Measurements from ENCODE around the gene GRIK4. TPM values are rescaled to one million over a fixed set of nuclear protein-coding genes. Genes with fewer than 3 reads are reported as not detected.

Gene GRIK4
- polyA plus RNA-seq, 2 donors: 0.09 to 0.12 TPM

- Histone ChIP-seq H3K4me1 (ENCODE audit: control insufficient read depth in 2 of 2, insufficient read depth in 2 of 2, low read length in 1 of 2) (no peaks in the 10 kb centered on the region), H3K9me3 (ENCODE audit: control insufficient read depth in 2 of 2, insufficient read depth in 1 of 2, low read depth in 1 of 2, low read length in 1 of 2) (no peaks in the 10 kb centered on the region), H3K27ac (ENCODE audit: low read depth in 2 of 2, low read length in 1 of 2) (no peak overlapping the region), H3K36me3 (ENCODE audit: control insufficient read depth in 2 of 2, insufficient read depth in 2 of 2, low read length in 1 of 2) (no peaks in the 10 kb centered on the region), H3K27me3 (ENCODE audit: control insufficient read depth in 1 of 2, insufficient read depth in 2 of 2, low read length in 2 of 2) (no peaks in the 10 kb centered on the region), H3K4me3 (ENCODE audit: low read depth in 1 of 2, low read length in 2 of 2) (no peak overlapping the region)
- 79 to 92% methylated on average over 9 of the region's 9 CpGs for WGBS, 2 donors
These were observed 45.2 kb downstream of the GRIK4 start for GRCh38 chr11:120556797-120557196.

- H3K4me1 ChIP-seq (ENCODE audit: control insufficient read depth in 2 of 2, insufficient read depth in 2 of 2, low read length in 1 of 2): no peaks in the 10 kb centered on the region
- no peak overlapping the region for H3K27ac ChIP-seq (ENCODE audit: low read depth in 2 of 2, low read length in 1 of 2)
- H3K4me3 ChIP-seq (ENCODE audit: low read depth in 1 of 2, low read length in 2 of 2): no peak overlapping the region
- no peaks in the 10 kb centered on the region for H3K9me3 ChIP-seq (ENCODE audit: control insufficient read depth in 2 of 2, insufficient read depth in 1 of 2, low read depth in 1 of 2, low read length in 1 of 2)
- H3K27me3 ChIP-seq (ENCODE audit: control insufficient read depth in 1 of 2, insufficient read depth in 2 of 2, low read length in 2 of 2): peaks cover 0 to 6% of the 10 kb centered on the region in 2 donors
- WGBS, 2 donors: 81 to 85% methylated on average over 8 of the region's 8 CpGs
- H3K36me3 ChIP-seq (ENCODE audit: control insufficient read depth in 2 of 2, insufficient read depth in 2 of 2, low read length in 1 of 2): no peaks in the 10 kb centered on the region
These were observed 47.3 kb downstream of the GRIK4 start for GRCh38 chr11:120558744-120559431.

- WGBS, 2 donors: 89 to 93% methylated on average over 11 of the region's 11 CpGs
- peaks cover 0 to 13% of the 10 kb centered on the region in 2 donors for H3K27me3 ChIP-seq (ENCODE audit: control insufficient read depth in 1 of 2, insufficient read depth in 2 of 2, low read length in 2 of 2)
- no peaks in the 10 kb centered on the region for H3K9me3 ChIP-seq (ENCODE audit: control insufficient read depth in 2 of 2, insufficient read depth in 1 of 2, low read depth in 1 of 2, low read length in 1 of 2)
- no peak overlapping the region for H3K4me3 ChIP-seq (ENCODE audit: low read depth in 1 of 2, low read length in 2 of 2)
- H3K36me3 ChIP-seq (ENCODE audit: control insufficient read depth in 2 of 2, insufficient read depth in 2 of 2, low read length in 1 of 2): no peaks in the 10 kb centered on the region
- peaks cover 3 to 4% of the 10 kb centered on the region in 2 donors for H3K4me1 ChIP-seq (ENCODE audit: control insufficient read depth in 2 of 2, insufficient read depth in 2 of 2, low read length in 1 of 2)
- H3K27ac ChIP-seq (ENCODE audit: low read depth in 2 of 2, low read length in 1 of 2): no peak overlapping the region
These were observed 49.7 kb downstream of the GRIK4 start for GRCh38 chr11:120561286-120561685.

- WGBS, 2 donors: 75 to 80% methylated on average over 9 of the region's 9 CpGs
- peaks cover 0 to 13% of the 10 kb centered on the region in 2 donors for H3K27me3 ChIP-seq (ENCODE audit: control insufficient read depth in 1 of 2, insufficient read depth in 2 of 2, low read length in 2 of 2)
These were observed 51.4 kb downstream of the GRIK4 start for GRCh38 chr11:120562806-120563425.

GRCh38 chr11:120563703-120564572, 52.4 kb downstream of the GRIK4 start:
- Histone ChIP-seq H3K27ac (ENCODE audit: low read depth in 2 of 2, low read length in 1 of 2) (no peak overlapping the region), H3K9me3 (ENCODE audit: control insufficient read depth in 2 of 2, insufficient read depth in 1 of 2, low read depth in 1 of 2, low read length in 1 of 2) (no peaks in the 10 kb centered on the region), H3K27me3 (ENCODE audit: control insufficient read depth in 1 of 2, insufficient read depth in 2 of 2, low read length in 2 of 2) (peaks cover 0 to 13% of the 10 kb centered on the region in 2 donors), H3K36me3 (ENCODE audit: control insufficient read depth in 2 of 2, insufficient read depth in 2 of 2, low read length in 1 of 2) (no peaks in the 10 kb centered on the region), H3K4me3 (ENCODE audit: low read depth in 1 of 2, low read length in 2 of 2) (peak overlapping the region; percentile 19 to 43), H3K4me1 (ENCODE audit: control insufficient read depth in 2 of 2, insufficient read depth in 2 of 2, low read length in 1 of 2) (peaks cover 3 to 4% of the 10 kb centered on the region in 2 donors)
- WGBS, 2 donors: 23 to 26% methylated on average over 39 to 53 of the region's 53 CpGs

More at GRCh38 chr11:120562806-120563425, 51.4 kb downstream of the GRIK4 start:
- H3K27ac ChIP-seq (ENCODE audit: low read depth in 2 of 2, low read length in 1 of 2): no peak overlapping the region
- H3K4me3 ChIP-seq (ENCODE audit: low read depth in 1 of 2, low read length in 2 of 2): no peak overlapping the region
- no peaks in the 10 kb centered on the region for H3K36me3 ChIP-seq (ENCODE audit: control insufficient read depth in 2 of 2, insufficient read depth in 2 of 2, low read length in 1 of 2)
- no peaks in the 10 kb centered on the region for H3K9me3 ChIP-seq (ENCODE audit: control insufficient read depth in 2 of 2, insufficient read depth in 1 of 2, low read depth in 1 of 2, low read length in 1 of 2)
- H3K4me1 ChIP-seq (ENCODE audit: control insufficient read depth in 2 of 2, insufficient read depth in 2 of 2, low read length in 1 of 2): peaks cover 3 to 4% of the 10 kb centered on the region in 2 donors

- peaks cover 0 to 13% of the 10 kb centered on the region in 2 donors for H3K27me3 ChIP-seq (ENCODE audit: control insufficient read depth in 1 of 2, insufficient read depth in 2 of 2, low read length in 2 of 2)
- 2% methylated on average over 74 to 75 of the region's 75 CpGs for whole genome bisulfite sequencing, 2 donors
- H3K4me3 ChIP-seq (ENCODE audit: low read depth in 1 of 2, low read length in 2 of 2): peak overlapping the region; percentile 19 to 43
These were observed 53.2 kb downstream of the GRIK4 start for GRCh38 chr11:120564573-120565311.

GRCh38 chr11:120565466-120566155, 54.1 kb downstream of the GRIK4 start:
- Histone ChIP-seq H3K27ac (ENCODE audit: low read depth in 2 of 2, low read length in 1 of 2) (no peak overlapping the region), H3K9me3 (ENCODE audit: control insufficient read depth in 2 of 2, insufficient read depth in 1 of 2, low read depth in 1 of 2, low read length in 1 of 2) (no peaks in the 10 kb centered on the region), H3K4me3 (ENCODE audit: low read depth in 1 of 2, low read length in 2 of 2) (no peak overlapping the region), H3K4me1 (ENCODE audit: control insufficient read depth in 2 of 2, insufficient read depth in 2 of 2, low read length in 1 of 2) (peaks cover 3 to 4% of the 10 kb centered on the region in 2 donors), H3K36me3 (ENCODE audit: control insufficient read depth in 2 of 2, insufficient read depth in 2 of 2, low read length in 1 of 2) (no peaks in the 10 kb centered on the region), H3K27me3 (ENCODE audit: control insufficient read depth in 1 of 2, insufficient read depth in 2 of 2, low read length in 2 of 2) (peaks cover 0 to 13% of the 10 kb centered on the region in 2 donors)
- WGBS, 2 donors: 83 to 88% methylated on average over 14 of the region's 14 CpGs

More at GRCh38 chr11:120564573-120565311, 53.2 kb downstream of the GRIK4 start:
- peaks cover 3 to 4% of the 10 kb centered on the region in 2 donors for H3K4me1 ChIP-seq (ENCODE audit: control insufficient read depth in 2 of 2, insufficient read depth in 2 of 2, low read length in 1 of 2)
- H3K9me3 ChIP-seq (ENCODE audit: control insufficient read depth in 2 of 2, insufficient read depth in 1 of 2, low read depth in 1 of 2, low read length in 1 of 2): no peaks in the 10 kb centered on the region
- no peak overlapping the region for H3K27ac ChIP-seq (ENCODE audit: low read depth in 2 of 2, low read length in 1 of 2)
- no peaks in the 10 kb centered on the region for H3K36me3 ChIP-seq (ENCODE audit: control insufficient read depth in 2 of 2, insufficient read depth in 2 of 2, low read length in 1 of 2)

- H3K4me1 ChIP-seq (ENCODE audit: control insufficient read depth in 2 of 2, insufficient read depth in 2 of 2, low read length in 1 of 2): peaks cover 3 to 4% of the 10 kb centered on the region in 2 donors
- H3K27ac ChIP-seq (ENCODE audit: low read depth in 2 of 2, low read length in 1 of 2): no peak overlapping the region
- H3K4me3 ChIP-seq (ENCODE audit: low read depth in 1 of 2, low read length in 2 of 2): no peak overlapping the region
- H3K36me3 ChIP-seq (ENCODE audit: control insufficient read depth in 2 of 2, insufficient read depth in 2 of 2, low read length in 1 of 2): no peaks in the 10 kb centered on the region
- H3K9me3 ChIP-seq (ENCODE audit: control insufficient read depth in 2 of 2, insufficient read depth in 1 of 2, low read depth in 1 of 2, low read length in 1 of 2): no peaks in the 10 kb centered on the region
- 73 to 79% methylated on average over 5 of the region's 5 CpGs for WGBS, 2 donors
- peaks cover 0 to 13% of the 10 kb centered on the region in 2 donors for H3K27me3 ChIP-seq (ENCODE audit: control insufficient read depth in 1 of 2, insufficient read depth in 2 of 2, low read length in 2 of 2)
These were observed 54.6 kb downstream of the GRIK4 start for GRCh38 chr11:120566176-120566575.
